OCI-LY7 (cell line): ENCODE data around the gene KANSL1L. TPM values are rescaled to one million over a fixed set of nuclear protein-coding genes. Genes with fewer than 3 reads are reported as not detected.

Experiments
- BruUV-seq: library from RNA; stranded (reverse); fragments of 400-500 nt; replicated peaks from 2 replicates; lab custom pipeline; 2021; lab: Mats Ljungman, UMichigan
- CTCF ChIA-PET: fragments of 300-600 bp; sonication (Branson Sonifier 250); formaldehyde crosslinking; loops from one replicate; lab custom pipeline; 2022; ENCODE audit warnings: antibody characterized with exemption; ENCODE audit not compliant: unreplicated experiment; lab: Charles Lee
- POLR2A ChIA-PET: fragments of 300-600 bp; sonication (Branson Sonifier 250); formaldehyde crosslinking; loops from one replicate; lab custom pipeline; 2022; ENCODE audit warnings: antibody characterized with exemption; lab: Charles Lee
- DNase-seq: peaks from one replicate; pipeline ENCODE4 v3.0.0-alpha.2; 2015; ENCODE audit warnings: low spot score
- H2AFZ ChIP-seq: fragments of 200-600 bp; sonication (generic), shearing (Covaris generic); 2 replicates; pipeline ENCODE4 v1.6.1; 2014; ENCODE audit warnings: mild to moderate bottlenecking, antibody characterized with exemption, low read length, moderate library complexity
- H3K27ac ChIP-seq: fragments of 200-600 bp; sonication (generic); 2 replicates; pipeline ENCODE4 v1.5.1; 2014; ENCODE audit warnings: mixed run types, low read depth, mild to moderate bottlenecking, moderate library complexity, low read length, inconsistent platforms; ENCODE audit not compliant: poor library complexity, severe bottlenecking
- H3K36me3 ChIP-seq: fragments of 200-600 bp; sonication (generic); 2 replicates; pipeline ENCODE4 v1.6.1; 2014; ENCODE audit warnings: mild to moderate bottlenecking, antibody characterized with exemption, low read length, moderate library complexity, mixed read lengths; ENCODE audit not compliant: insufficient read depth
- H3K4me1 ChIP-seq: fragments of 200-600 bp; sonication (generic); 2 replicates; pipeline ENCODE4 v1.5.1; 2014; ENCODE audit warnings: mild to moderate bottlenecking, low read length; ENCODE audit not compliant: insufficient read depth, poor library complexity, severe bottlenecking
- H3K4me2 ChIP-seq: fragments of 200-600 bp; sonication (generic); 2 replicates; pipeline ENCODE4 v1.6.1; 2014; ENCODE audit warnings: mild to moderate bottlenecking, low read length
- H3K4me3 ChIP-seq: fragments of 200-600 bp; sonication (generic); 2 replicates; pipeline ENCODE4 v1.5.1; 2014; ENCODE audit warnings: mild to moderate bottlenecking, low read depth, low read length; ENCODE audit not compliant: poor library complexity, severe bottlenecking
- H3K79me2 ChIP-seq: fragments of 200-600 bp; sonication (generic); 2 replicates; pipeline ENCODE4 v1.6.1; 2016; ENCODE audit warnings: low read depth, mild to moderate bottlenecking, low read length, moderate library complexity, mixed read lengths; ENCODE audit not compliant: insufficient read depth
- H3K9me2 ChIP-seq: fragments of 200-600 bp; sonication (generic); 2 replicates; pipeline ENCODE4 v1.6.1; 2016; ENCODE audit warnings: mild to moderate bottlenecking, low read length, mixed read lengths; ENCODE audit not compliant: insufficient read depth
- H3K9me3 ChIP-seq: fragments of 200-600 bp; sonication (generic); 2 replicates; pipeline ENCODE4 v1.6.1; 2014; ENCODE audit warnings: mild to moderate bottlenecking, mixed run types, low read length, mixed read lengths
- H4K20me1 ChIP-seq: fragments of 200-600 bp; sonication (generic); 2 replicates; pipeline ENCODE4 v1.6.1; 2014; ENCODE audit warnings: mild to moderate bottlenecking, antibody characterized with exemption, low read length, moderate library complexity, mixed read lengths; ENCODE audit not compliant: insufficient read depth
- CTCF ChIP-seq: fragments of 200-600 bp; sonication (generic); conservative IDR thresholded peaks from 2 replicates; pipeline ENCODE4 v1.5.1; 2014; ENCODE audit warnings: mild to moderate bottlenecking, antibody characterized with exemption, low read length, moderate library complexity, mixed read lengths
- EZH2phosphoT487 ChIP-seq: fragments of 200-600 bp; sonication (generic); IDR thresholded peaks from 2 replicates; pipeline ENCODE4 v1.6.1; 2018; ENCODE audit warnings: low read depth, borderline replicate concordance, mild to moderate bottlenecking, mixed run types, antibody characterized with exemption, low read length, moderate library complexity, mixed read lengths
- intact Hi-C: fragments of 100-400 bp; cut with micrococcal nuclease; formaldehyde crosslinking; loops from one replicate; pipeline ENCODE4 v1.10.0; 2022; ENCODE audit not compliant: unreplicated experiment
- total RNA-seq, 2 experiments: library from RNA; depleted of rRNA in 1 of 2; stranded (reverse); fragments of >200 nt in 1 of 2; shearing (Covaris generic) in 1 of 2; gene quantifications; 2 replicates each; pipeline ENCODE4 v1.2.3, GENCODE V29; 2014 to 2022

KANSL1L gene
- total RNA-seq, 2 experiments from 2014 or later: 22.0 to 22.9 TPM

GRCh38 chr2:210162466-210163124 is 8.6 kb downstream of the KANSL1L start:
- TF ChIP-seq EZH2phosphoT487: no peak
- TF ChIP-seq CTCF: no peak
- H3K9me3 ChIP-seq: no peaks in the 10 kb centered on the region
- DNase-seq: no peak
- no TSS peak for BruUV-seq
- ChIA-PET CTCF (no interaction called here), POLR2A (interaction anchor here (0.6 to 0.9 kb wide), 3 partner anchors 10 to 788 kb away, joined by 3 to 5 read pairs (median 3); no protein-coding TSS in a partner anchor)
- H4K20me1 ChIP-seq: no peaks in the 10 kb centered on the region
- no peaks in the 10 kb centered on the region for H3K9me2 ChIP-seq
- H3K4me1 ChIP-seq: peaks cover 7% of the 10 kb centered on the region
- H3K27ac ChIP-seq: no peak overlapping the region
- peaks cover 42% of the 10 kb centered on the region; the same call in 1 of the 2 replicates for H3K79me2 ChIP-seq
- H3K4me3 ChIP-seq: no peak overlapping the region
- no peaks in the 10 kb centered on the region for H3K36me3 ChIP-seq
- H2AFZ ChIP-seq: no peak overlapping the region
- intact Hi-C loops: no loop called here
- no peak overlapping the region for H3K4me2 ChIP-seq

DNA sequence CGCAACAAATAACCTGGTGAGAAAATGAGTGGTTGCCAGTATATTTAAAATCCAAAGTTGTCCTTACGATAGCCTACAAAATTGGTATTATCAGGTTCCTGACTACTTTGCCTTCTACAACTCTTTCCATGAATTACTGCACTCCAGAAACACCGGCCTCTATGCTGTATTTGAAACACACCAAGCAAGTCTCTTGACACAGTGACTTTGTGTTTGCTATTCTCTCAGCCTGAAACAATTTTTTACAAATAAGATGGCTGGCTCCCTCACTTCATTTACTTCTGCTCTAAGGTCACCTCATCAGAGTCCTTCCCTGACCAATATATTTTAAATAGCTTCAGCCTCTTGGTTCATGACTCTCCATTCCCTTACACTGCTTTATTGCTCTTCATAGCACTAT is 12.2 kb downstream of the KANSL1L start:
- no TSS peak for BruUV-seq
- Histone ChIP-seq H3K4me1 (peaks cover 7% of the 10 kb centered on the region), H2AFZ (no peak overlapping the region), H3K36me3 (peaks cover 21% of the 10 kb centered on the region), H3K79me2 (peaks cover 24% of the 10 kb centered on the region; the same call in 1 of the 2 replicates), H4K20me1 (no peaks in the 10 kb centered on the region), H3K4me2 (no peak overlapping the region), H3K27ac (no peak overlapping the region), H3K9me2 (no peaks in the 10 kb centered on the region), H3K4me3 (no peak overlapping the region), H3K9me3 (no peaks in the 10 kb centered on the region)
- POLR2A ChIA-PET: interaction anchor here (1.0 to 1.5 kb wide), 5 partner anchors 10 to 156 kb away, joined by 3 to 9 read pairs (median 5); no protein-coding TSS in a partner anchor
- intact Hi-C loops: no loop called here
- DNase-seq: no peak
- CTCF ChIA-PET: interaction anchor here (0.9 kb wide), 1 partner anchor 28 kb away, joined by 3 read pairs; no protein-coding TSS in a partner anchor
- TF ChIP-seq CTCF: no peak
- TF ChIP-seq EZH2phosphoT487: no peak

- intact Hi-C loops: no loop called here
- ChIA-PET CTCF (interaction anchor here (0.9 kb wide), 1 partner anchor 29 kb away, joined by 3 read pairs; no protein-coding TSS in a partner anchor), POLR2A (interaction anchor here (1.0 to 1.5 kb wide), 5 partner anchors 10 to 155 kb away, joined by 3 to 9 read pairs (median 5); no protein-coding TSS in a partner anchor)
- BruUV-seq: no TSS peak
- no peak for TF ChIP-seq CTCF
- no peak for TF ChIP-seq EZH2phosphoT487
- Histone ChIP-seq H3K4me1 (peaks cover 7% of the 10 kb centered on the region), H4K20me1 (no peaks in the 10 kb centered on the region), H3K36me3 (peaks cover 29% of the 10 kb centered on the region), H3K4me3 (no peak overlapping the region), H3K9me2 (no peaks in the 10 kb centered on the region), H3K4me2 (no peak overlapping the region), H2AFZ (no peak overlapping the region), H3K27ac (no peak overlapping the region), H3K9me3 (no peaks in the 10 kb centered on the region), H3K79me2 (peaks cover 22% of the 10 kb centered on the region; the same call in 1 of the 2 replicates)
- no peak for DNase-seq
Measured at GRCh38 chr2:210158236-210158635, 13.0 kb downstream of the KANSL1L start.
